HG03460 (cell line): ENCODE data around the gene ADAMTSL2.

ENCODE experiments used
- ATAC-seq: cut with Tn5 transposase; IDR thresholded peaks from one replicate; pipeline ENCODE4 v1.9.1; 2021; ENCODE audit not compliant: unreplicated experiment

ADAMTSL2 gene

DNA sequence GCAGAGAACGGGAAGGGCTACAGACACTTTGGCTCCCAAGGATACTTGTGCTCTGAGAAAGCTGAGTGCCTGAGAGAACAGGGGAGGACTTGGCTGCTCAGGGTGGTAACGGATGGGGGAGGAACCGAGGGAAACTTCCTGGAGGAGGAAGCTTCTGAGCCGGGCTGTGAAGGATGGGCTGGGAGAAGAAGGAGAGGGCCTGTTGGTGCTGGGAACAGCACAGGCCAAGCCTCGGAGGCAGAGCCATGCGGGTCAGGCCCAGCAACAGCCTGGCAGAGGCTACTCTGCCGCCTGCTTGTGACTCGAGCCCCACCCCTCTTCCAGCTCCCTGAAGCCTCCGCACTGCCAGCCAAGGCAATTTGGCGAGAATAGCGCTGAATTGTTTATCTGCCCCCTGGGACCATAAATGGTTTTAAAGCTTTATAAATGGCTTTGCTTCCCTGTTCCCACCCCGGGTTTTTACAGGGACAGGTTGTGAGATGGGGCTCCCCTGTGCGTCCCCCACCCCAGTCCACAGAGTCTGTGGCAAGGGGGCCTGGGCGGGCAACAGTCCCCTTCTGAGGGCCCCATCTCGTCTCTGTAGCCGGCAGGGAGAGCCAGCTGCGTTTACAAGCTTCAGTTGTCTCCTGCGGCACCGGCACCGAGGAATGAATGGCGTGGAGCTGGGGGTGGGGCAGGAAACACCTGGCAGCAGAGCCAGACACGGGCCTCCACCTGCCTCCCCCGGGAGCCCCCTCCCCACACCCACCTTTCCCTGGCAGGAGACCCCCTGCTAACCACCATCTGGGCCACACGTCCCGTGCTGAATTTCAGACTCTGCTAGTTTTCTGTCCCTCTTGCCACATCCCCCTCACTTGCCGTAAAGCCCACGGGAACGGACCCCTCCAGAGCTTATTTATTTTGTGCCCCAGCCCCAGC is 50.3 kb downstream of the ADAMTSL2 start:
- no peak for ATAC-seq

DNA sequence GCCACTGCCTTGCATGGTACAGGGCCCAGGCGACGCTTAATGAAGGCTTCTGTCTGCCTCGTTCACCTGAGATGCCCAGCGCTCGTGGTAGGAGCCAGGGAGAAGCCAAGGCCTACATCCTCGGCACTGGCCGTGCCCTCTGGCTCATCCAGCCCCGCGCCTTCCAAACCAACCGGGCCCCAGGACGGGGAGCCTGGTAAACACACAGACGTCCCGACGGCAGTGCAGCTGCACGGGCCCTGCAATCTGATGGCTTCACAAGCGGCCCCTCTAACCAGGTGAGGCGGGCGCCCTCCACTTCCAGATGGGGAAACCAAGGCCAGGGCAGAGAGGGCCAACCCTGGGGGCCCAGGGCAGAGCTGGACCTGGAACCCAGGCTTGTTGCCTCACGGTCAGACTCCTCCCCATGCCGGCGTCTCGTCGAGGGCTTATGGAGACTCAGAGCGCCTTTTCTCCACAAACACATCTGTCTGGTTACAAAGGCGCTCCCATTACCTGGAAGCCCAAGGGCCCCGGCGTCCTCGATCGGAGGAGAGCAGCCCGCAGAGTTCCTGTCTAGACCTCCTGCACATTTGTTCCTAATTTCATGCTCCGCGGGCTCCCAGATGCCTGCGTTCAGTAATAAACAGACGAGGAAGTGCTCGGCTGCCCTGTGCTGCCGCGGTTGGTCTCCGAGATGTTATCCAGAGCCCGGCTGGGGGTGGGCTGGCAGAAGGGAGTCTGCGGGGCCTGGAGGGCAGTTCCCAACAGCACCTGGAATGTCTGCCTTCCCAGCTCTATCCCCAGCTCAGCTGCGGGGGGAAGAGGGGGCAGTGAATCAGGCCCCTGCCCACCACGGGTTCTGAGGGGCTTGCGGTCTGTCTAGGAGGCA is 51.2 kb downstream of the ADAMTSL2 start:
- no peak for ATAC-seq

DNA sequence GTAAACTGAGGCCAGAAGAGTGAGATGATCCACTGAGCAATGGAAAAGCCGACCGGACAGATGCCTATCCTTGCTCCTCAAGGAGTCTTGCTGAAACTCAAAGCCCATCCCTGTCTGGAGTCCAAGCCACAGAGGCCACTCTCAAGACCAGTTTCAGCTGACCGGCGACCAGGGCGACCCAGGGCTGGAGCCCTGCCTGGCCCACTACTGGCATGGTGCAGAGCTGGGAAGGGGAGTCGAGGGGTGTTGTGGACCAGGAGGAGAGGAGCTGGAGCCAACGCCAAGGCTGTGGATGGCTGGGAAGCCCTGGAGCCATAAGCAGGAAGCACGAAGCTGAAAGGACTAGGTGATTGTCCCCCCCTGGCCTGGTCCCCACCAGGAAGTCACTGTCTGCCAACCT is 52.5 kb downstream of the ADAMTSL2 start:
- ATAC-seq = no peak

DNA sequence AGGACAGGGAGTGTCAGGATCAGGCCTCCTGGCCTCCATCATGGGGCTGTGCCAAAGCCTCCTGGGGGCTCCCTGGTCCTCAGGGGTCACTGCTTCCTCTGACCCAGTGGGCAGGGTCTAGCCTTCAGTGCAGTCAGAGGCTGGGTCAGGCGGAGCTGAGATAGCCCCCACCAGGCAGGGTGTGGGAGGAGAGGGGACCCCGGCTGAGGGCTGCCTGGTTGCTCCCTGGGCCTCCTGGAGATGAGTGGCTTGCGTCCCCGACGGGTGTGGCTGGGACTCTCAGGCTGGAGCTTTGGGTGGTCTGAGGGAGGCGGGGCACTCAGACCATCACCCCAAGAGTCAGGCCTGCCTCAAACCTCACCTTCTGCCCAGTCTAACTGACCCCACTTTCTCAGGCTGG is 53.0 kb downstream of the ADAMTSL2 start:
- no peak for ATAC-seq

DNA sequence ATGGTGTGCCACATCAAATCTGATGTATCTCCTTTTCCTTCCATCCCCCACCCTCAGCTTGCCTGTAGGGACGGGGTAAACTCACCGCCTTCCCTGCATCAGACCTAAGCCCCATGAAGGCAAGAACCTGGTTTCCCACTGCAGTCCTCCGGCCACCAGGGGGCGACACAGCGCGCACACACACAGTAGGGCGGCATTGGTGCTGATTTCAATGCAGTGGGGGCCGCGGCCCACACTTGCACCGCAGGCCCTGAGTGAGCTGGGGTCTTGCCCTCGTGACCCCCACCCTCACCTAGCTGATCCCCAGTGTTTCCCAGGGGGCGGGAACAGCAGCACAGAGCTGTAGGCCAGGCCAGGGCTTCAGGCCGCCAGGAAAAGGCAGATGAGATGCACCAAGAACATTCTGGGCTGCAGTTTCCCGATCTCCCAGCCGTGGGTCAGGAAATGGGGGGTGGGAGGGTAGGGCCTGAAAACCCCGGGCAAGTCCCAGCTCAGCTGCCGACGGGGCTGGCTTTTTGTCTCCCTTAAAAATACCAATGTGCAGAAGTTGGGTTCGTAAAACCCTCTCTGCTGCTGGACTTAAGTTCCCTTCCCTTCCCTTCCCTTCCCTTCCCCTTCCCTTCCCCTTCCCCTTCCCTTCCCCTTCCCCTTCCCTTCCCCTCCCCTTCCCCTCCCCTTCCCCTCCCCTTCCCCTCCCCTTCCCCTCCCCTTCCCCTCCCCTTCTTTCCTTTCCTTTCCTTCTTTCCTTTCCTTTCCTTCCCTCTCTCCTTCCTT is 55.1 kb downstream of the ADAMTSL2 start:
- ATAC-seq = no peak

DNA sequence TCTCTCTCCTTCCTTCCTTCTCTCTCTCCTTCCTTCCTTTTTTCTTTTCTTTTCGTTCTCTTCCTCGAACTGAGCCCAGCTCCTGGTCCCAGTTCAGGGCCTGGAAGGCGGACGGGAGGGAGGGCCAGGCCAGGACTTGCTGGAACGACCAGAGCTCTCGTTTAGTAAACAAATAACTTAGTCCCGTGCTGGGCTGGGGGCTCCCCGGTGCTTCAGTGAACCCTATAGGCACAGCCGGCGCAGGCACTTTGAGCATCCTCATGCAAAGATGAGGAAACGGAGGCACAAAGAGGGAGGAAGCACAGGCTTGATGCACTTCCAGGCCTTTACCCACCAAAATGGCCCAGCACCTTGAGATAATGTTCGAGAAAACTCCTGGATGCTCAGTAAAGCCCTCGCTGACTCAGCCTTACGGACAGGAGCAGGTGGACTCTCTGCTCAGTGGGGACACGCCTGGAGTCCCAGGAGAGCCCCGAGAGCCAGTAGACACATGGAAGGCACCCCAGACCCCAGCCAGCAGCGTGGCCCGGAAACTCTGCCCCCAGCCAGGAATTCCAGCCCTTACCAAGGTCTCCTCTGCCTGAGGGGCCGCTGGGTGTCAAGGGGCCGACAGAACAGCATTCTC is 55.8 kb downstream of the ADAMTSL2 start:
- no peak for ATAC-seq

DNA sequence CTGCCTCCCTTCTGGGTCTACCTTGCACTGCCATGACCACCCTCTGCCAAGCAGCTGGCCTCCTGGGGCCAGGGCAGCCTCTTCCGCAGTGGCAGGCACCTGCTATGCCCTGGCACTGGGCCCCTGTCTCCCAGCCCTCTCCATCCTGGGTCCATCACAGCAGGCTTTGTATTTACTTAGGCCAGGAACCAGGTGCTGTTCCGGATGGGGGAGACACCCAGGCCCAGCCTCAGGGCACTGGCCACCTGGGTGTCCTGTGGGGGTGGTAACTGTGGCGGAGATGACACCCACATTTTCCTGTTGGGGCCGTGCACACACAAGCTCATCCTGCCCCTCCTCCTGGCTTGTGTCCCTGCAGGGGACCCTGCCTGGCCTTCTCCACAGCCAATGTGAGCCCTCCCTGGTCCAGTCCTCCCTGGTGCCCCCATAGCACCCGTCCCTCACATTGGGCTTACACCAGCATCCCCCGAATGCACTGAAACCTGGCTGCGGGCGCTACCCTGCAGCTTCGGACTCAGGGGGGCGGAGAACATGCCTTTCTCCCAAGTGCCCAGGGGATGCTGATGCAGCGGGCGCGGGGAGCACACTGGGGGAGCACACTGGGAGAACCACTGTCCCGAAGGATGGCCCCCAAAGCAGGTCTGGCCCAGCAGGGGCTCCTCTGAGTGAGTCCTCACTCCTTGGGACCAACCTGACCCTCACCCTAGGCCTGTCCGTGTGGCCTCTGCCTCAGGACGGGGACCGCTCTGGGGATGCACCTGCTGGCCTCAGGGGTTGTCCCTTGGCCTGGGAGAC is 56.8 kb downstream of the ADAMTSL2 start:
- no peak for ATAC-seq

DNA sequence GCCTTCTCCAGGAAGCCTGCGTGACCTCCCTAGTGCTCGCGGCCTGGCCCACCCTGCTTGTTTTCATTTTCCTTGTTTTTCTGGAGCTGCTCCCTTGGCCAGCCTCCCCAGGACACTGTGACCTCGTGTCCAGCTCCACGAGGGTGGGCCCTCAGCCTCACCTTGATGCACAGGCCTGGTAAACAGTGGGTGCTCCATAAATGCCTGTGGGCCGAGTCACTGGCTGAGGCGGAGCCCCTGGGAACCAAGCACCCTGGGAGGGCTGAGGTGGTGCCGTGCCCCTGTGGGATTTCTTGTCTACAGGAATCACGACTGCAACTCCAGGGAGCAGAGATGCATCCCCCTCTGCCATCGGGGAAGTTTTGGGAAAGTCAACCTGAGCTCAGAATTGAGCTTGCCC is 57.5 kb downstream of the ADAMTSL2 start:
- no peak for ATAC-seq

DNA sequence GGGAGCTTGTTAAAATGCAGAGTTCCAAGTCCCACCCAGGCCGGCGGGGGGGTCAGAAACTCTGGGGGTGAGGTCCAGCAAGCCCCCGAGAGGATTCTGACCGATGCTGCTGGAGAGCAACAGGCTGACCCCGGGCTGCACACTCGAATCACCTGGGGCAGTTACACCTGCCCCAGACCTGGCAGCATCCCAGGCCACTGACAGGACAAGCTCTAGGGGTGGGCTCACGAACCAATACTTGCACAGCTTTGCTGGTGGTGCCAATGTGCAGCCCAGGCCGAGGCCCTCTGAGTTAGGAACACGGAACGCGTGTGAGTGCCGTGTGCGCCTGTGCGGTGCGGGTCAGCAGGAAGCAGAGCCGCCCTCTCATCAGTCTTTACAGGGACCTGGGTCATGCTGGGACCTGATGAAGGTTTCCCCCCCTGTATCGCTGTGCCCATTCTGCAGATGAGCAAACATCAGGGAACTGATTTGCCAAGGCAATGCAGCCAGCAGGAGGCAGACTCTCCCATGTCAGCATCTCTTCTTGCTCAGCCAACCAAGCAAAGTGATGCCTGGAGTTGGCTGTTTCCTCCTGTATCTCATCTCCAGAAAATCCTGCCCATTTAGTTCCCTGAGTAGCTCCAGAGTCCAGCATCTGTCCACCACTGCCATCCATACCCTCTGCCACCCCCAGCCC is 58.4 kb downstream of the ADAMTSL2 start:
- ATAC-seq = no peak

DNA sequence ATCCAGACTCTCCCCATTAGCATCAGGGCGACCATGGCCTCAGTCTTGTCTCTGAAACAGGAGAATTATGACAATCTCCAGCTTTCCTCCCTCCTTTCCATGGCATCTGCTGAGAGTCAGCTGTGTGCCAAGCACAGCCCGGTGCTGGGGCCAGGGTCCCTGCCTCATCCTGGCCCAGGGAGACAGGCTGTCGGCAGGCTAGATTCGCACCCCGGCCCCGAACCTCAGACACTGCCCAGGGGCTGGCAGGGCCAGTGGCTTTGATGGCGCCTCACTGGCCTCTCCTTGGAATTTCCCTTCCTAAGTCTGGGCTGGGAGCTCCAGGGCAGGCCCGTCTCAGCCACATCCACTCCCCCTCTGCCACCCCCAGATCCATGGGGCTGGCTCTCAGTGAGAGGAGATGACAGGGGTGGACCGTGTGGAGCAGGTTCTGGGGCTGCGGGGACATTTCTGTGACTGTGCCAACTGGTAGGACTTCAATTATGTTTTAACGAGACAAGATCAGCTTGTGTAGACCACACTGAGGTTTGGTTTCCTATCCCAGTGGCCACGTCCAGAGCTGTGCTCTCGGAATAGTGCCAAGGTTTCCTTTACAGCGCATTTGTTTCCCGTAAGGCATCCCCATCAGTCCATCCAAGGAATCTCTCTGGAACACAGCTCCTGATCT is 59.2 kb downstream of the ADAMTSL2 start:
- ATAC-seq = no peak

DNA sequence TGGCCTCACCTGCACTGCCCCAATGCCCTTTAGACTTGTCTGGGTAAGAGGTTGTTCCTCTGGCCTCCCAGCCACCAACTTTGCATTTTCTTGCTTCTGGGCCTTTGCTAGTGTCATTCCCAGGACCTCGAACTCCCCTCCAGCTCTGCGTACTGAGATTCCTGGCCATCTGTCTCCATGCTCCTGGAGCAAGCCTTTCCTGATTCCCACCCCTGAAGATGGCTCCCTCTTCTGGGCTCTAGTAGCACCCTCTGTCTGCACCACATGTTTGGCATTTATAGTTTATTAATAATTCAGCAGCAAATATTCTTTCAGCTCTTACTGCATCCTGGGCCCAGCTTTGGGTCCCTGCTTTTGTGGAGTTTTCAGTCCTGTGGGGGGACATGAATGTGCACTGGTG is 59.8 kb downstream of the ADAMTSL2 start:
- ATAC-seq = no peak

DNA sequence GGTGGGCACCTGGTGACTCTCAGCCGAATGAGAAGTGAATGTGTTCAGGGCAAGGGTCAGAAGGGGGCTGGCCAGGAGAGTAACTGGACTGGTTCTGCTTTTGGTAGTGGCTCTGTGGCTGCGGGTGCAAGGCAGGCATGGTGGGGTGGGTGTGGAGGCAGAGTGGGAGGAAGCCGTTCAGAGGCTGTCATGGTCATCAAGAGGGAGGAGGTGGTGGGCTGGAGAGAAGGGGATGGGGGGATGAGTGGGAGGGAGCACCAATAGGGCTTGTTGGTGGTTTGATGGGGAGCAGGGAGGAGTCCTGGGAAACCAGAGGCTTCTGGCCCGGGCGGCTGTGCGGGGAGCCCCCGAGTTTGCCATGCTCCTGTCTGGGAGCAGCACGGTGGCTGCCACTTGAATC is 61.4 kb downstream of the ADAMTSL2 start:
- ATAC-seq = no peak

DNA sequence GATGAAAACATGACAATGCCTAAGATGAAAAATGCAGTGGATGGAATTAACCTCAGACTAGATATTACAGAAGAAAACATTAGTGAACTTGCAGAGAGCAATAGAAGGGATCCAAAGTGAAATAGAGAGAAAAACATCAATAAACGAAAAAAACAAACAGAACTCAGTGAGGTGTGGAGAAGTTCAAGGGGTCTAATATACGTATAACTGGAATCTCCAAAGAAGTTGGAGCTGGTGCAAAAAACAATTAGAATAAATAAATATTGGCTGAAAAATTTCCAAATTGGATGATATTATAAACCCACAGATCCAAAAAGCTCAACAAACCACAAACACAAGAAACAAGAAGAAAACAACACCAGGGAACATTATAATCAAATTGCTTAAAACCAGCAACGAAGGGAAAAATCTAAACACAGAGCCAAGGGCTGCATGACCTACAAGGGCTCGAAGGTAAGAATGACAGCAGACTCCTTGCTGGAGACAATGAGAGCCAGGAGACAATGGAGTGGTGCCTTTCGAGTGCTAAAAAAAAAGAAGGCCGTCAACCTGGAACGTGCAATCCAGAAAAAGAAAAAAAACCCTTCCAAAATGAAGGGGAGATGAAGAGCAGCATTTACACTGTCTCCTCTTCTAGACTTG is 62.9 kb downstream of the ADAMTSL2 start:
- no peak for ATAC-seq

DNA sequence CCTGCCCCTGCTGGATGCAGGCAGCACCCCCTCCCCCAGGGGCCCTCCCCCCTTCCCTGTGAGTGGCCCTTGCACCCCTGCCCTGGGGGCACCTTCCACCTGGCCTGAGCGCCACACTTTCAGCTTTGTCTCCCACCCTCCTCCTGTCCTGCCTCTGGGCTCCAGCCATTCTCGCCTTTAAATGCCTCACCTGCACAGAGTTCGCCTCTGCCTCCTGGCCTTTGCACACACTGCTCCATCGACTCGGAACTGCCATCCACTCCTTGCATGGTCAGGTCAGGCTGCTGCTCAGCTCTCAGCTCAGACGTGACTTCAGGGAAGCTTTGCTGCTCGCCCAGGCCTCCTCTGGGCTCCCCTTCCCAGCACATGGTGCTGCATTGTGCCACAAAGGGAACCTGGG is 64.5 kb downstream of the ADAMTSL2 start:
- ATAC-seq = no peak

DNA sequence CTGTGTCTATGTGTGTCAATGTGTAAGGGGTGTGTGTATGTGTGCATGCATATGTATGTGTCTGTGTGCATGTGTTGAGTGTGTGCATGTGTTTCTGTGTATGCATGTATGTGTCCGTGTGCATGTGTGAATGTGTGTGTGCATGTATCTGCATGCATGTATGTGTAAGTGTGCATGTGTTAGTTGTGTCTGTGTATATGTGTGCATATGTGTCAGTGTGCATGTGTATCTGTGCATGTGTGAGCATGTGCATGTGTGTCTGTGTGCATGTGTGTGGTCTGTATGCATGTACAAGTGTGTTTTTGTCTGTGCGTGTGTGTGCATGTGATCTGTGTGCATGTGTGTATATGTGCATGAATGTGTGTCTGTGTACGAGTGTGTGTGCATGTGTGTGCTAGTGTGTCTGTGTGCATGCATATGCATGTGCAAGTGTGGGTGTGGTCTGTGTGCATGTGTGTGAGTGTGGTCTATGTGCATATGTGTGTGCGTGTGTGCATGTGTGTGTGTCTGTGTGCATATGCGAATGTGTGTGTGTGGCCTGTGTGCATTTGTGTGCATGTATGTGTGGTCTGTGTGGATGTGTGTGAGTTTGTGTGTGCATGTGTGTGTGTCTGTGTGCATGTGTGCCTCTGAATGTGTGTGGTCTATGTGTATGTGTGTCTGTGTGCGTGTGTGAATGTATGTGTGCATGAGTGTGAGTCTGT is 65.1 kb downstream of the ADAMTSL2 start:
- no peak for ATAC-seq

DNA sequence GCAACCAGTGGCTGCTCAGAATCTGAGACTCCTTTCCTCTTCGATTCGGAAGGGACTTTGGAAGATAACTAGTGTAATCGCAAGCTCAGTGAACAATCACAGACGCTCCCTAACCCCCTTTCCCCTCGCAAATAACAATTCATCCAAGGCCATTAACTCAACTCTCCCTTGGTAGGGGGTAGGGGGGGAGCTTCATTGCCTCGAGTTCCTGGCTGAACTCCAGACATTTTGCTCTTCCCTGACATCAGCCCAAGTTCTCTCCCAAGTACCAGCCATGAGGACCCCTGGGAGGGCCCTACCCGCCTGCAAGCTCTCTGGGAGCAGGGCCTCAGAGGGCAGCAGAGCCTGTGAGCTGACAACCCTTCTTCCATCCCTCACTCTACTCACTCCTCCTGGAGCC is 66.2 kb downstream of the ADAMTSL2 start:
- no peak for ATAC-seq

DNA sequence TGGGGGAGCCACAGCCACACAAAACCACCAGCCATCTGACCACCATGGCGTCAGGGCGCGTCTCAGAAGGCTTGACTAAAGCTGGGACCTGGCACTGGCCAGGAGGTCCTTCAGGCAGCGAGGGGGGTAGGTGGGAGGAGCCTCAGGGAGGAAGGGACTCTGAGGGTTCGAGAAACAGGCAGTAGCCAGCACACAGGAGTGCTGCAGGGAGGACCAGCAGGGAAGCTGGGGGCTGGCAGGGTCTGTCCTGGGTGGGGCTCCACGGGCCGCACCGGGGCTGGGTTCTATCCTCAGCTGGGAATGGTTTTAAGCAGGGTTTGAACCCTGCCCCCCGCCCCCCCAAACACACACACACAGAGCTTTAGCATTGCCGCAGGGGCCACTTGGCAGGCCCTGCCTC is 67.2 kb downstream of the ADAMTSL2 start:
- ATAC-seq = no peak

DNA sequence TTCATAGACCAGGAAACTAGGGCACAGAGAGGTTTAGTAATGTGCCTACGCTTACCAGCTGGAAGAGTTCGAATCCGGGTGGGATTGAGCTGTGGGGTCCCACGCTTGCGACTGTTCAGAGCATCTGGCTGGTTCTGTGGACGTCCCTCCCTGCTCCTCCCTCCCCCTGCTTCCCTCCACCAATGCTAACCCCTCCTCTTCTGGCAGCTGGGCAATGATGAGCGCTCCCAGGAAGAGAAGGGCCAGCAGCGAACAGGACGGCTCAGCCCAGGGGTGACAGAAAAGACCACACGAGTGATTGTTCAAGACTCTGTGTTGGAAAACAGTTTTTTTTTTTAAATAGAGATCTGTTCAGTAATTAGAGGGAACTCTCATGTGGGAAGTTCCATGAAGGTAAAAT is 67.8 kb downstream of the ADAMTSL2 start:
- no peak for ATAC-seq
